LoVo (cell line): ENCODE data around the gene CEP44.
"Not testable (repeated sequence)": the region's sequence is repeated elsewhere in the genome, so short reads cannot be mapped to it uniquely, and the experiment has no call there.

Experiments
- DNase-seq: peaks from one replicate; pipeline ENCODE4 v3.0.0-alpha.2; 2016; ENCODE audit warnings: low spot score

Gene CEP44

GRCh38 chr4:174324236-174324635 is 40.5 kb downstream of the CEP44 start:
- no peak for DNase-seq

GRCh38 chr4:174324725-174325124 is 41.0 kb downstream of the CEP44 start:
- no peak for DNase-seq

GRCh38 chr4:174332741-174333493 is 49.2 kb downstream of the CEP44 start:
- DNase-seq, result no peak

GRCh38 chr4:174334628-174335027 is 50.9 kb downstream of the CEP44 start:
- DNase-seq, result no peak

- DNase-seq, result no peak
Observed at GRCh38 chr4:174340714-174341113, 57.0 kb downstream of the CEP44 start.

DNA sequence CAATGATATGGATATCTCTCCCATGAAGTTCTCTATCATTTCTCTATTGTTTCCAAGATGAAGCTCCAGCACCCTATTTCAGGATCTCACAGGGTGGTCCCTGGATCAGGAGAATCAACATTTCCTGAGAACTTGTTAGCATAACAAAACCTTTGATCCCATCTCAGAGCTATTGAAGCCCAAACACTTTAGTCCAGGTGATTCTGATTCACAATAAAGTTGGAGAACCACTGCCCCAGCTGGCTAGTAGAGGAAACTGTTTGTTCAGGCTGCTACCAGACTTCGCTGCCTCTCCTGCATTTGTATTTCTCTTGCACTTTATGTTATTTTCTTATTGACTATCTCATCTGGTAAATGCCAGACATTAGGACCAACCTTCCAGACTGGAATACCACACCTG is 65.4 kb downstream of the CEP44 start:
- no peak for DNase-seq

DNA sequence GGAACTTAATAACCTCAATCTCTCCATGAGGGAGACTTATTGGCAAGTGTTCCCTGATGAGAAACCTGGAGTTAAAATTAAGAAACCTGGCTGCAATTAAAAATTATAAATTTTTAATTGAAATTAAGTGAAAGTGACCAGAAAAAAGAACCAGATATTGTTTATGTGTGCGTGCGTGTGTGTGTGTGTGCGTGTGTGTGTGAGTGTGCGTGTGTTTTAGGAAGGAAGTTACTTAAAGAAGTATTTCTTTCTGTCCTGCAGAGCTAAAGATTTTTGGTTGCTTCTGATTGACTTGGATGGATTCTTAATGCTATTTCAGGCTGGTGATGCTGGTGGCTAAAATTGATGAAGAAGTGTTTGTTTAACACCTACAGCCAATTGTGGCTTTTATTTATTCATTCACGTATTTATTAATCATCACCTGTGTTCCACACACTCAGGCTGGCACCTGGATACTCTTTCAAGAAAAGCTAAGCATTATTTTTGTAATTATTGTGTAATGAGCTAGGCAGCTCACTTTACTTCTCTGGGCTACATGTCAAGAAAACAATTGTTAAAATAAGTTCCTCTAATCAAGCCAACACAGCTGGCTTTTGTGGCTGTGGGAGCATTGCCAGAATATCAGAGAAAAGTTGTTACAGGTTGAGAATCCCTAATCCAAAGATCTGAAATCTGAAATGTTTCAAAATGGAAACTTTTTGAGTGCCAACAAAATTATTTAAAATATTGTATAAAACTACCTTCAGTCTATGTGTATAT is 68.5 kb downstream of the CEP44 start:
- no peak for DNase-seq

DNA sequence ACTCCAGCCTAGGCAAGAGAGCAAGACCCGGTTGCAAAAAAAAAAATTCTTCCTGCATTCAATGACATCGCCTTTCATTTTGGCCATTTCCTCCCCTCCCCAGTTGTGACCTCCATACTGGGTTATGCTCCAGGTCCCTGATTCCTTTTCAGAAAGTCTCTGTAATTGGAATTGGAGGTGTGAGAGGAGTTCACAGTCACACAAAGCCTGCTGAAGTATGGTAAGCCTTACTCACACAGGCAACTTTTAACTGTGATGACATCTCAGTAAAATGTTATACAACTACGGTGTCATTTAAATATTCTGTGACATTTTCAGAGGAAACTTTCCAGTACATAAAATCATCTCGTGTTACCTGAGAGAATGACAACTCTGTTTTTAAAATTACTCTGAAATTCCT is 73.6 kb downstream of the CEP44 start:
- DNase-seq, result no peak

GRCh38 chr4:174358410-174358809 is 74.7 kb downstream of the CEP44 start:
- DNase-seq, result no peak

DNA sequence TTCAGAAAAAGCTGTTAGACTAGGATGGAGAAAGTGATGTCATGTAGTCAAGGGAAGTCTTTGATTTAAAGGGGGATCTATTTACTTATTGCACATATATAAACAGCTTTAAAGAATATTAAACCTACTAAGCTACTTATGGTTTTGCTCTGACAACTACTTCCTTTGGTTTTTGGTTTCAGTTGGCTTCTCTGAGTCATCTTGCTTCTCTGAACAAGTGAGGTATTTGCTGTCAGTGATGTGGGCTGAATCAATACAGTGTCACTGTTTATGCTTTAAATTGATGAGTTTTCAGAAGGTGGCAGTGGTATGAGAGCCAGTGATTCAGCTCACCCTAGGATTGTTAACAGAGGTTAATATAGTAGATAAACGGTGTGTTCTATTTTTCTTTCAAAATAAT is 75.1 kb downstream of the CEP44 start:
- no peak for DNase-seq

DNA sequence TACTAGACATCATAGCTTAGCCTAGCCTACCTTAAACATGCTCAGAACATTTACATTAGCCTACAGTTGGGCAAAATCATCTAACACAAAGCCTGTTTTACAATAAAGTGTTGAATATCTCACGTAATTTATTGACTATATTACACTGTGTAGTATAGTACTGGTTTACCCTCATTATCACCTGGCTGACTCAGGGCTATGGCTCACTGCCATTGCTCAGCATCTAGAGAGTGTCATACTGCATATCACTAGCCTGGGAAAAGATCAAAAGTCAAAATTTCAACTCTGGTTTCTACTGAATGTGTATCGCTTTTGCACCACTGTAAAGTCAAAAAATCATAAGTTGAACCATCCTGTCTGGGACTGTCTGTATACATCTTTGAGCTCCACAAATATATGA is 78.6 kb downstream of the CEP44 start:
- DNase-seq, result no peak

GRCh38 chr4:174363782-174364181 is 80.1 kb downstream of the CEP44 start:
- DNase-seq, result not testable (repeated sequence)

DNA sequence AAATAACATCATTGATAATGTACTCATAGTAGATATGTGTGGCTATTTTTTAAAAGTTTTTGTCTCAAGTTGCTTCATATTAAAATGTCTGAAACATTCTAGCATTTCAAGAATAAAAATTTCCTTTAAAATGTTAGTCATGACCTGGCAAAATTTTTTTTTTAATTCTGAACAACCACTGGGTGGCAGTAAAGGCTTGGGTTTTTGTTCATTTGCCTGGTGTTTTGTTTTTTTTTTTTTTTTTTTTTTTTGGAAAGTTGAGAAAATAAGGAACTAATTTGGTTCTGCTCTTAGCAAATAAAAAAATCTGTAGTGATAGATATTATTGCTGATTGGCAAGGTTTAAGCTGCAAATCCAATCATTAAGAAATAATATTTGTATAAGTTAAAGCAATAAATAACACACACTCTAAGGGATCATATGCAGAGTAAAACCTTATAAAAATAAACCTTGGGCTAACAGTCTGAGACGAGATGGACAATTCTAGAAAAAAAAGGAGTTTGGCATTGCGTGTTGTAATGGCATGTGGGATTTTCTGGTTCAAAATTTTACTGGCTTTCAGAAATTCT is 81.4 kb downstream of the CEP44 start:
- peak; percentile 60 for DNase-seq

DNA sequence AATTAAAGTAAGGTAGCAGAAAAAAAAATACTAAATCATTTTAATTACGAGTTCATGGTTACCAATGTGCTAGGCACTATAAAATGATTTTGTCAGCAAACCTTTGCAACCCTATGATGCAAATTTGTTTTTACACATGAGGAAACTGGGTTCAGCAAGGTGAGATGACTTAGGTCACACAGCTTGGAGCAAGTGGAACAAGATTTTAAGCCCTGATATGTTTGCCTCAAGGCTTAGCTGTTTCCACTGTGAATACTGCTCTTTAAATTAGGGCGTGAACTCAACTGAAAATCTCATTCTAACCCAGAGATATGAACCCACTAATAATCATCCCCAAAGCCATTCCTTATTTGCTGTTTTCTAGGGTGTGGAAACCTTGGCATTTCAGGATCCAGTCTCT is 86.3 kb downstream of the CEP44 start:
- no peak for DNase-seq

- DNase-seq, result no peak
Observed at GRCh38 chr4:174373821-174374220, 90.1 kb downstream of the CEP44 start.

DNA sequence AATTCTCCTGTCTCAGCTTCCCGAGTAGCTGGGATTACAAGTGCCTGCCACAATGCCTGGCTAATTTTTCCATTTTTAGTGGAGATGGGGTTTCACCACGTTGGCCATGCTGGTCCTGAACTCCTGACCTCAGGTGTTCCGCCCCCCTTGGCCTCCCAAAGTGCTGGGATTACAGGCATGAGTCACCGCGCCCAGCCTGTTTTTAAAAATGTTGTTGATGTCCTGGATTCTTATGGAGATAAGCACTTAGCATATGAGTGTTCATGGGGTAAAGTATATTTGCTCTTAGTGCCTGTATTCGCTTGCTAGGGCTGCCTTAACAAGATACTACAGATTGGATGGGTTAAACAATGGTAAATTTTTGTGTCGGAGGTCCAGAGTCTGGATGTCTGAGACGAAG is 91.7 kb downstream of the CEP44 start:
- no peak for DNase-seq

- no peak for DNase-seq
Observed at GRCh38 chr4:174377613-174378012, 93.9 kb downstream of the CEP44 start.

GRCh38 chr4:174378951-174379350 is 95.2 kb downstream of the CEP44 start:
- no peak for DNase-seq

DNA sequence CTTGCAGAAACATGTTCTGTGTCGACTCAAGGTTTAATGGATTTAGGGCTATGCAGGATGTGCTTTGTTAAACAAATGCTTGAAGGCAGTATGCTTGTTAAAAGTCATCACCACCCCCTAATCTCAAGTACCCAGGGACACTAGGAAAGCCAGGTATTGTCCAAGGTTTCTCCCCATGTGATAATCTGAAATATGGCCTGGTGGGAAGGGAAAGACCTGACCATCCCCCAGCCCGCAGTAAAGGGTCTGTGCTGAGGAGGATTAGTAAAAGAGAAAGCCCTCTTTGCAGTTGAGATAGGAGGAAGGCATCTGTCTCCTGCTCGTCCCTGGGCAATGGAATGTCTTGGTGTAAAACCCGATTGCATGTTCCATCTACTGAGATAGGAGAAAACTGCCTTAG is 96.5 kb downstream of the CEP44 start:
- DNase-seq, result not testable (repeated sequence)

GRCh38 chr4:174380699-174381439 is 97.2 kb downstream of the CEP44 start:
- no peak for DNase-seq

DNA sequence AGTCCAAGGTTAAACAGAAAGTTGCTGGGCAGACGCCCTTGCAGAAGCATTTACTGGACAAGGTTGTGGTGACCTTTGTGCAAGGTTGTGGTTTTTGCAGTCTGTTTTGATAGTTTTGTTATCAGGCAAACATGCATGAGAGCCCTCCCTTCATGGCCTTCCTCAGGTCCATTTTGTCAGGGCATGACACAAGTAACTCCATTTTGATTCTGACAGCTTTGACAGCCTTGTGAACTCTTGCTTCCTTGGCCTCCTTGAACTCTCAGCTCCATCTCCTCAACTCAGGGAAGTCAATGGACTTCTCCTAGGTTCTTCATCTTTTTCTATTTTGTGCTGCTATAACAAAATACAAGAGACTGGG is 97.7 kb downstream of the CEP44 start:
- no peak for DNase-seq
